Thyroid gland (tissue), 4 donors: ENCODE data around the gene TOR4A. TPM values are rescaled to one million over a fixed set of nuclear protein-coding genes. Genes with fewer than 3 reads are reported as not detected.

Source experiments
- DNase-seq, 2 donors: peaks; one replicate each; pipeline ENCODE4 v3.0.0-alpha.2; 2019
- H3K27ac ChIP-seq, 3 donors: fragments of 200-600 bp; sonication (generic); 1 replicate in 2 of 3; 2 replicates in 1 of 3; pipeline ENCODE4 v1.5.1; 2016 to 2019; ENCODE audit warnings: mild to moderate bottlenecking in 1 of 3, moderate library complexity in 1 of 3
- H3K27me3 ChIP-seq: fragments of 200-600 bp; sonication (generic); one replicate; pipeline ENCODE4 v1.5.1; 2019
- H3K36me3 ChIP-seq, 2 donors: fragments of 200-600 bp; sonication (generic); one replicate each; pipeline ENCODE4 v1.5.1; 2016 to 2019
- H3K4me1 ChIP-seq, 2 donors: fragments of 200-600 bp; sonication (generic); one replicate each; pipeline ENCODE4 v1.5.1; 2017 to 2019
- H3K4me3 ChIP-seq, 3 donors: fragments of 200-600 bp; sonication (generic); replicated peaks in 1 of 3; 1 replicate in 2 of 3; 2 replicates in 1 of 3; pipeline ENCODE4 v1.5.1; 2016; ENCODE audit warnings: mild to moderate bottlenecking in 1 of 3
- H3K9me3 ChIP-seq: fragments of 200-600 bp; sonication (generic); one replicate; pipeline ENCODE4 v1.5.1; 2017
- CTCF ChIP-seq, 6 experiments: fragments of 200-600 bp in 3 of 6; fragments of 450-650 bp in 3 of 6; sonication (generic) in 3 of 6; IDR thresholded peaks; one replicate each; pipeline ENCODE4 v1.5.1; 2016 to 2019; ENCODE audit warnings: antibody characterized with exemption in 6 of 6, mild to moderate bottlenecking in 2 of 6, inconsistent platforms in 1 of 6, moderate library complexity in 1 of 6
- POLR2A ChIP-seq, 2 donors: fragments of 450-650 bp; IDR thresholded peaks; one replicate each; pipeline ENCODE4 v1.6.1; 2017; ENCODE audit warnings: antibody characterized with exemption in 2 of 2, mild to moderate bottlenecking in 2 of 2, moderate library complexity in 1 of 2
- WGBS, 2 donors: methylation state at CpG; one replicate each; pipeline ENCODE4 v1.1.5; 2017; 5-methylcytosine and 5-hydroxymethylcytosine counted together
- intact Hi-C: fragments of 100-400 bp; cut with DNase I; formaldehyde crosslinking; loops from one replicate; pipeline ENCODE4 v1.15.1; 2023
- total RNA-seq, 4 donors: library from RNA; depleted of rRNA; stranded (reverse); fragments of >200 nt; gene quantifications; one replicate each; pipeline ENCODE4 v1.2.3, GENCODE V29; 2016

Gene TOR4A
- total RNA-seq, 4 donors from 2014 or later: 10.8 to 14.7 (median 12.0) TPM

GRCh38 chr9:137295849-137296669 is 18.5 kb downstream of the TOR4A start:
- intact Hi-C loops: loop anchor here (5.0 kb wide), 1 partner anchor 111 kb away; no protein-coding TSS in a partner anchor
- WGBS, 2 donors: 19 to 38% methylated on average over 16 to 30 of the region's 78 CpGs
- no peaks in the 10 kb centered on the region for H3K36me3 ChIP-seq
- H3K4me3 ChIP-seq: peak overlapping the region in 1 of 3 donors; percentile 26
- peak overlapping the region; percentile 55 to 79 (median 71) for H3K27ac ChIP-seq
- H3K9me3 ChIP-seq: no peaks in the 10 kb centered on the region
- no peaks in the 10 kb centered on the region for H3K27me3 ChIP-seq
- no peak for TF ChIP-seq POLR2A (IDR thresholded peaks at IDR 0.05)
- no peak for TF ChIP-seq CTCF (IDR thresholded peaks at IDR 0.05)
- H3K4me1 ChIP-seq: peaks cover 15 to 35% of the 10 kb centered on the region in 2 donors
- no peak for DNase-seq

DNA sequence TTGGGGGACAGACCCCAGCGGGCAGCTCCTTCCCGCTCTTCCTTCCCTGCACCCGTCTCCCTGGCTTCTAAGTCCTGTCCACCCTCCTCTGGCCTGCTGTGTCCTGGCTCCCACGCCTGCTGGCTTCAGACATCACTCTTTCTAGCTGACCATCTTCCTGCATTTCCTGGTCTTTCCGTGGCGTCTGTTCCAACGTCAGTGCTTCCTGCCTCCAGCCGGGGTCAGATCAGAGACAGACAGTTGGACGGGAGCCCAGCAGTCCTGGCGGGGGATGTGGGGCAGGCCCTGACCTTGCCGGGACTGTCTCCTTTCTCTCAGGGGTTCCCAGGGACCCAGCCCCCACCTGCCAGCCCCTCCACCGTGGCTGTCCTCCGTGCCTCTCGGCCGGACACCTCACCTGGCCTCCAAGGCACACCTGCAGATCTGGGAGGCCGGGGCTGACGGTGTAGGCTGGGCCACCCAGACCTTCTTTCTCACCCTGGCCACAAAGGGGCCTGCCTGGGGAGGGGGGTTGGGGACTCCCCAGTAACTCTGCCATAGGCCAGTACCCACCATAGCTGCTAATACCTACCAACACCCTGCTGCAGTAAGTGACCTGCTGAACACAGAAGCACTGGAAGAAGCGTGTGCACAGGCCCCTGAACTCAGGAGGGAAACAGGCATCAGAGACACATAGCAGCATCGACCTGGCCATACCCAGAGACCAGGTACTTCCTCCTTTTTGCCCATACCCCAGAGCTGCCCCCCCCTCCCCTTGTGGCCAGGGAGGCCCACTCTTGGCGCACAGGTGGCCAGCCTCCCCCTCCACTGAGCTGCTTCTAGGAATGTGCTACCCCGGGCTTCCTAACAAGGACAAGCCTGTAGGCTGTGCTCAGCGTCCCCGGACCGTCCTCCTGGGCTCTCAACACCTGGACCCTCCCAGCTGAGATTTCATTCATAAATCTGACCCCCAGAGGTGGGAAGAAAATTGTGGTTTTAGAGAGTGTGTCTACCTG is 19.4 kb downstream of the TOR4A start:
- TF ChIP-seq CTCF (IDR thresholded peaks at IDR 0.05): no peak
- Histone ChIP-seq H3K36me3 (no peaks in the 10 kb centered on the region), H3K4me3 (no peak overlapping the region), H3K27ac (peak overlapping the region; percentile 55 to 79 (median 71)), H3K27me3 (no peaks in the 10 kb centered on the region), H3K9me3 (no peaks in the 10 kb centered on the region), H3K4me1 (peaks cover 15 to 39% of the 10 kb centered on the region in 2 donors)
- no peak for DNase-seq
- 62 to 78% methylated on average over 20 to 23 of the region's 24 CpGs for WGBS, 2 donors
- intact Hi-C loops: loop anchor here (5.0 kb wide), 1 partner anchor 110 kb away; no protein-coding TSS in a partner anchor

GRCh38 chr9:137297966-137298365 is 20.4 kb downstream of the TOR4A start:
- no peak for DNase-seq
- Histone ChIP-seq H3K27ac (peak overlapping the region in 2 of 3 donors; percentile 38 to 79), H3K4me3 (no peak overlapping the region), H3K36me3 (no peaks in the 10 kb centered on the region), H3K27me3 (no peaks in the 10 kb centered on the region), H3K4me1 (peaks cover 20 to 45% of the 10 kb centered on the region in 2 donors), H3K9me3 (no peaks in the 10 kb centered on the region)
- 55 to 70% methylated on average over 5 to 7 of the region's 7 CpGs for WGBS, 2 donors
- intact Hi-C loops: loop anchor here (5.0 kb wide), 1 partner anchor 109 kb away; no protein-coding TSS in a partner anchor
- TF ChIP-seq CTCF (IDR thresholded peaks at IDR 0.05) (no peak), POLR2A (IDR thresholded peaks at IDR 0.05) (no peak)

- no peak for DNase-seq
- 64 to 71% methylated on average over 24 of the region's 24 CpGs for WGBS, 2 donors
- intact Hi-C loops: loop anchor here (5.0 kb wide), 1 partner anchor 109 kb away; no protein-coding TSS in a partner anchor
- Histone ChIP-seq H3K4me1 (peaks cover 20 to 46% of the 10 kb centered on the region in 2 donors), H3K27me3 (no peaks in the 10 kb centered on the region), H3K27ac (peak overlapping the region in 2 of 3 donors; percentile 38 to 79), H3K36me3 (no peaks in the 10 kb centered on the region), H3K9me3 (no peaks in the 10 kb centered on the region), H3K4me3 (peak overlapping the region in 1 of 3 donors; percentile 0)
- TF ChIP-seq CTCF (IDR thresholded peaks at IDR 0.05) (no peak), POLR2A (IDR thresholded peaks at IDR 0.05) (no peak)
These were observed 21.1 kb downstream of the TOR4A start for GRCh38 chr9:137298401-137299202.
